Measurements from ENCODE around the gene PRR15L.
A peak's percentile ranks its signal among the peaks of the same experiment; 100 is the strongest.
"Not testable (repeated sequence)": the region's sequence is repeated elsewhere in the genome, so short reads cannot be mapped to it uniquely, and the experiment has no call there.

The PRR15L gene, protein sequence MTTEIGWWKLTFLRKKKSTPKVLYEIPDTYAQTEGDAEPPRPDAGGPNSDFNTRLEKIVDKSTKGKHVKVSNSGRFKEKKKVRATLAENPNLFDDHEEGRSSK

DNA sequence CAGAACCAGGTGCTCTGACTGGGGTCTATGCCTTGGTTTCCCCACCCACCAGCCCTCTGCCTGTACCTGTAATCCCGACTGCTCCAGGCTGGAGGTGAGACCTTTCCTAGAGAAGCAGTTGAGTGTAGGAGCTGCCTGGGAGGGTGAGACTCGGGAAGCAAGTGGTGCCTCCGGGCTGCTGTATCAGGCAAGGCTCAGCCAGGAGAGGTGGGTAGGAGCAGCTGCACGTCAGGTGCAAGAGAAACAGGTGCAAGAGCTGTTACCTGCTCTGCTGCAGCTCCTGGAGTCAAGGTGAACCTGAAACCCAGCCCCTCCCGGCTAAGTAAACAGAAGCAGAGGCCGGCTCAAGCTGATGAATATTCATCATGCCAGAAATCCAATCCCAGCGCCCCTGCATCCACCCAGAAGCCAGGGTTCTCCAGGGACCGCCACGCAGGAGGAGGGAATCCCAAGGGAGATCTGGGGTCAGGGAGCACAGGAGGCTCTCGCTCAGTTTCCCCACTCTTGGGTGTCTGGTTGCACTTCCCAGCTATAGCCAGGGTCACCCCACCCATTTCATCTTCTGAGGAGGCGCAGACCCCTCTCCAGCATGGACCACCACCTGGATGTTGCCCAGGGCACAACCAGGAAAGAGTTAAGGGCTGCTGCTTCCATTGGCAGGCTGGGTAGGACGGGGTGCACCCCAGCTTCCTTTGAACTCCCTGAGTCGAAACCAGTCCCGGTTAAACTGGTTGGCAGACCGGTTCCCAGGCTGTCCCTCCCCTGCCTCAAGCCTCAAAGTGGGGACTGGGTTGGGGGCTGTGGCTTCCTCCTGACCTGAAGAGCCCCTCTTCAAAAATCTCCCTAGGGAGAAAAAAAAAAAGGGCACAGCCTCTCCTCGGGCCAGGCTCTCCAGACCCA lies at the start of gene PRR15L:
TSS of gene PRR15L (minus strand) at position 293 of the 900 bp plus-strand sequence. CDS start 4,649 bp downstream, outside the sequence.
- Mint-ChIP-seq H3K27ac (no peak within 1 kb of the TSS), H3K4me1 (no peaks in the 10 kb centered on the region), H3K9me3 (no peaks in the 10 kb centered on the region), H3K27me3 (no peaks in the 10 kb centered on the region), H3K4me3 (no peak within 1 kb of the TSS)
- ATAC-seq (no peak), DNase-seq (no peak)

DNA sequence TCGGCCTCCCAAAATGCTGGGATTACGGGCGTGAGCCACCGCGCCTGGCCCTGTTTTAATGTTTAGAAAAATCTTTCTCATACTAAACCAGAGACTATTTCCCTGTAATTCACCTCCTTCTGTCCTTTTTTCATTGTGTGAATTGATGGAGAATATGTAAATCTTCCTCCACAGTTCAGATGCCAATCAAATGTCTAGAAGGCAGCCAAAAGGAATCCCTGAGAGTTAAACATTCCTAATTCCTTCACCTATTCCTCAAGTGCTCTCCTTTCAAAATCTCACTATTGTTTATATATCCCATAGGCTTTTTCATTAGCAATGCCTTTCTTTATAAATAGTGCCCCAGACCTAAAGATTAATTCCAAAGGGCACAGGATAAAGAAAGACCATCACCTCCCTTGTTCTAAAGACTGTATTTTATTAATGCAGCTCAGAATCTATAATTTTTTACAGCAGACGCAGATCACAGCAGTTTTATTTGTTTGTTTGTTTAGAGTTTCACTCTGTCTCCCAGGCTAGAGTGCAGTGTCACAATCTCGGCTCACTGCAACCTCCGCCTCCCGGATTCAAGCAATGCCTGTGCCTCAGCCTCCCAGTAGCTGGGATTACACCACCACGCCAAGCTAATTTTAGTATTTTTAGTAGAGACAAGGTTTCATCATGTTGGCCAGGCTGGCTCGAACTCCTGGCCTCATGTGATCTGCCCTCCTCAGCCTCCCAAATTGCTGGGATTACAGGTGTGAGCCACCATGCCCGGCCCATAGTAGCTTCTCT lies 49.4 kb upstream of the PRR15L start:
- H3K4me1 Mint-ChIP-seq, result peaks cover 26% of the 10 kb centered on the region
- no peak overlapping the region for H3K4me3 Mint-ChIP-seq
- ATAC-seq (no peak), DNase-seq (no peak)
- no peak overlapping the region for H3K27ac Mint-ChIP-seq
- H3K27me3 Mint-ChIP-seq, result peaks cover 45% of the 10 kb centered on the region
- no peaks in the 10 kb centered on the region for H3K9me3 Mint-ChIP-seq

DNA sequence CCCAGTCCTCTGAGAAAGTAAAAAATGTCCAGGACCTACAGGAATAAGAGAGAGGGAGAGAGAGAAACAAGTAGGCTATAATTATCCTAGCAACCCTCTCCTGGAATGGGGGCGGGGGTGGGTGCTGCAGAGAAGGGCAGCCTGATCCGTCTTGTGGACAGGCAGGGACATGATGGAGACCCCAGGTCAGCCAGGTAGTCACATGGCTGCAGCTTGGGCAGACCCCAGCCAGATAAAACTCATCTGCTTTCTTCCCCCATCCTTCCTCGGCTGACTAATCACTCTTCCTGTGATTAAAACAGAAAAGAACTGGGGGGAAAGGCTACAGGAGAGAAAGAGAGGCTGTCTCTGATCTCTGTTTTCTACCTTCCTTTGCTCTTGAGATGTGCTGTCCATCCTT lies 47.3 kb upstream of the PRR15L start:
- DNase-seq (no peak), ATAC-seq (no peak)
- Mint-ChIP-seq H3K27me3 (peaks cover 30% of the 10 kb centered on the region), H3K9me3 (no peaks in the 10 kb centered on the region), H3K4me3 (no peak overlapping the region), H3K4me1 (peaks cover 15% of the 10 kb centered on the region), H3K27ac (no peak overlapping the region)

DNA sequence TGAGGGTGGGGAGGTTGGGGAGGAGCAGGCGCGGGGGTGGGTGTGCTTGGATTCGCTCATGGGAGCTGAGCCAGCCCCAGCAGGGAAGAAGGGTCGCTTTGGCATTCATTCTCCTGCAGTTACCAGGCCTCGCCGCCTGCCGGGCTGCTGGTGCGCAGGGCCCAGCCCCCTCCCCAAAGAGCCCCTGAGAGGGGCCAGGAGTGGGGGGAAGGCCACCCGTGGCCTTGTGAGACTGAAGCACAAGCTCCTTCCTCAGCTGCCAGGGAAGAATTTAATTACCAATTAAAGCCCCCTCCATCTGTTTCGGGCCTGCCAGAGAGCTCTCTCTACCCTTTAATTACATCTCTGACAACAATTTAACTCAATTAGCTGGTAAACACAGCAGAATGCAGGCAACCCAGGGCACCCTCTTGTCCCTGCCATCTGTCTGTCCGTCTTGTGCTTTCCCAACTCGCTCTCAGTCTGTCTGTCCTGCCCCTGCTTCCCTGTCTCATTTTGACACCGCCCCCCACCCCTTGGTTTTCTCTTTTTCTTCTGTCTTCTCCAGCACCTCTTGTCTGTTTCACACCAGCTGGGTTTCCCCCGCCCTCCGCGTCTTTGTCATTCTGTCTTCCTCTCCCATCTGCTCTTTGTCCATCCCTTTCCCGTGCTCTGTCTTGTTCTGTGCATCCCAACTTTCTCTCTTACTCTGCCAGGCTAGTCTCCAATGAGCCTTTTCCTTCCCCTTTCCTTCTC lies 45.9 kb upstream of the PRR15L start:
- H3K27me3 Mint-ChIP-seq, result peaks cover 23% of the 10 kb centered on the region
- ATAC-seq (no peak), DNase-seq (no peak)
- H3K27ac Mint-ChIP-seq, result no peak overlapping the region
- no peak overlapping the region for H3K4me3 Mint-ChIP-seq
- no peaks in the 10 kb centered on the region for H3K9me3 Mint-ChIP-seq
- H3K4me1 Mint-ChIP-seq, result peaks cover 19% of the 10 kb centered on the region

DNA sequence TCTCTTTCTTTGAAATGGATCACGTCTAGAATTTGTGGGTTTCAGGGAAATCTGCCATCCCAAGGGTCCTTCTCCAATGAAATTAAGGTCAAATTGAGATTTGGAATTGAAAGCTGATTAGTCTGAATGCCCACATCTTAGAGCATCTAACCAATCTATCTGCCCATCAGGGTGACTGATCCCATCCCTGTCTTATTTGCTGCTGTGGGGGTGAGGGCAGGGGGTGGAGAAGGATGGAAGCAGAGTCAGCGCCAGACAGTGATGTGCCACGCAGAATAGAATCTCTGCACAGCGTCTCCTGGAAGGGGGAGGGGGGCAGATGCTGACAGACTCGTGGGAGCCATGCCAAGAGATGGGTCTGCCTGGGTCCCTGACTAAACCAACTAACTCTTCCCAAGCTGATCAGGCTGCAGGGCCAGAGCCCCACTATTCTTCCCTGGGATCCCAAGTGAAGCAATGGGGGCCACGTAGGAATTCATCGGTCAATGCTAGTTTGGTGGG lies 45.3 kb upstream of the PRR15L start:
- ATAC-seq (no peak), DNase-seq (no peak)
- Mint-ChIP-seq H3K4me1 (peaks cover 19% of the 10 kb centered on the region), H3K4me3 (no peak overlapping the region), H3K9me3 (no peaks in the 10 kb centered on the region), H3K27me3 (peaks cover 23% of the 10 kb centered on the region), H3K27ac (no peak overlapping the region)

DNA sequence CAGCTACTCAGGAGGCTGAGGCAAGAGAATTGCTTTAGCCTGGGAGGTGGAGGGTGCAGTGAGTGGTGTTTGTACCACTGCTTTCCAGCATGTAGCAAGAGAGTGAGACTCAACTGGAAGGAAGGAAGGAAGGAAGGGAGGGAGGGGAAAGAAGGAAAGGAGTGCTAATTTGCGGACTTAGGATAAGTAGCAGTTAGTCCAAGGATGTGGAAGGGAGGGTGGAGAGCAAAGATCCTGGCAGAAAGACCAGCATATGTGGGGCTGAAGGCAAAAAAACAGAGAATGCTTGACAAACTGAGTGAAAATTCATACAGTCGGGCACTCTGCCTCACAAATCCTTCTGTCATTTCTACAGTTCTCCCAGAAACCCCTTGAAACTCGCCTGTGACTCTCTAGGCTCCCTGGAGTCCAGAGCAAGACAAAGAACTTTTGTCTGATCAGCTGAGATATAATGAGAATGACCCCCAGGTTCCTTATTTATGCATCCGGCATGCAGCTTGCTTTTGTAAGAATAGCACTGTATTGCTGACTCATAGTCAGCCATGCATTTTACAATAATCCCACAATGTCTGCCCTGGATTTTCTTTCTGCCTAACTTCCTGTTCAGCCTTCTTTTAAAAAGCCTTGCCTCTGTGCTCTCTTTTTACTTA lies 44.7 kb upstream of the PRR15L start:
- peak overlapping the region in 1 of 2 donors; percentile 24 for H3K27ac Mint-ChIP-seq
- peaks cover 23% of the 10 kb centered on the region for H3K27me3 Mint-ChIP-seq
- no peak for DNase-seq
- ATAC-seq, result no peak
- no peaks in the 10 kb centered on the region for H3K9me3 Mint-ChIP-seq
- H3K4me1 Mint-ChIP-seq, result peaks cover 19% of the 10 kb centered on the region
- H3K4me3 Mint-ChIP-seq, result no peak overlapping the region

DNA sequence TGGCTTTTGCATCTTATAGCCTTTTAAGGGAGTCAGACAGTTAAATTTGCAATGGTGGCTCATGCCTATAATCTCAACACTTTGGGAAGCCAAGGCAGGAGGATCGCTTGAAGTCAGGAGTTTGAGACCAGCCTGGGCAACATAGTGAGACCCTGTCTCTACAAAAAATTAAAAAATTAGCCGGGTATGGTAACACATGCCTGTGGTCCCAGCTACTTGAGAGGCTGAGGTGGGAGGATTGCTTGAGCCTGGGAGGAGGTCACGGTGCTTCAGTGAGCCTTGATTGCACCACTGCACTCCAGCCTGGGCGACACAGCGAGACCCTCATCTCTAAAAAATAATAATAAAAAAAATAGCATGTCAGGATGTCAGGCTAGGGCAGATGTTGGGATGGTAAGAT lies 44.0 kb upstream of the PRR15L start:
- not testable (repeated sequence) for H3K27ac Mint-ChIP-seq

DNA sequence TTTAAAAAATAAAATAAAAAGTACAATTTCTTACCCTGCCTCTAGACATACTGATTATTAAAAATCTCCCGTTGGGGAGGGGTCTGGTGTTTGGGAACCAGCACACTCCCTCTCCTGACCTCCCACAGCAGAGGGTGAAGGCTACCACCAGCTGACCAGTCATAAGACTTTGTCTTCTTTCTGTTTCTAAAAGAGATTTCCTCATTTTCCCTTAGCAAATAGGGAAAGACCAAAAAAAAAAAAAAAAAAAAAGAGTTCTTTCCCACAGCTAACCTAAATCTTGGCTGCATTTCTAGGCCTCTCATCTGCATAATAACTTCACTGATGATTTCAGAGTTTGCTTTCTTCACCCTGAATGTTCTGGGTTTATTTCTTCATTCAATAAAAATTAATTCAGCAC lies 43.5 kb upstream of the PRR15L start:
- DNase-seq, result no peak
- no peaks in the 10 kb centered on the region for H3K9me3 Mint-ChIP-seq
- no peak overlapping the region for H3K27ac Mint-ChIP-seq
- no peak overlapping the region for H3K4me3 Mint-ChIP-seq
- peaks cover 19% of the 10 kb centered on the region for H3K4me1 Mint-ChIP-seq
- peaks cover 16% of the 10 kb centered on the region for H3K27me3 Mint-ChIP-seq
- no peak for ATAC-seq

More for the DNA sequence above, 44.0 kb upstream of the PRR15L start:
- peaks cover 19% of the 10 kb centered on the region for H3K4me1 Mint-ChIP-seq
- not testable (repeated sequence) for H3K4me3 Mint-ChIP-seq, DNase-seq, H3K9me3 Mint-ChIP-seq, ATAC-seq
- H3K27me3 Mint-ChIP-seq, result peaks cover 16% of the 10 kb centered on the region

DNA sequence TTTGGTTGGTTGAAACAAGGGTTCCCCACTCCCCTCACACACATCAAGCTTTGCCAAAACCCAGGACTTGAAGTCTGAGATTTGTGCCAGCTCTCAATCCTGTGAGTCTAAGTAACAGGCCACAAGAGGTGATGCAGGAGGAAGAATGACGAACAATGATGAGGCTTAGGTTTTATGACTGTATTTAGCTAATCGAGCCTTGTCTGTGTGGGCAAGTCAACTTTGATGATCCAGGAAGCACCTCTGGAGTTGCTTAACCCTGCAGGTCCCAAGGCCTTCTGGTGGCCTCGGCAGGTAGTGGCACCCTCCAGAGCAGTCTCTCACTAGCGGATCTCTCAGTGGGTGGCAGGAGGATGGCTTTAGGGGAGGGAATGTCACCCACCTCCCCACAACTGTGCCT lies 41.9 kb upstream of the PRR15L start:
- Mint-ChIP-seq H3K27me3 (peaks cover 12% of the 10 kb centered on the region), H3K4me3 (no peak overlapping the region), H3K27ac (no peak overlapping the region), H3K9me3 (no peaks in the 10 kb centered on the region), H3K4me1 (peaks cover 19% of the 10 kb centered on the region)
- DNase-seq (no peak), ATAC-seq (peak; percentile 66)

DNA sequence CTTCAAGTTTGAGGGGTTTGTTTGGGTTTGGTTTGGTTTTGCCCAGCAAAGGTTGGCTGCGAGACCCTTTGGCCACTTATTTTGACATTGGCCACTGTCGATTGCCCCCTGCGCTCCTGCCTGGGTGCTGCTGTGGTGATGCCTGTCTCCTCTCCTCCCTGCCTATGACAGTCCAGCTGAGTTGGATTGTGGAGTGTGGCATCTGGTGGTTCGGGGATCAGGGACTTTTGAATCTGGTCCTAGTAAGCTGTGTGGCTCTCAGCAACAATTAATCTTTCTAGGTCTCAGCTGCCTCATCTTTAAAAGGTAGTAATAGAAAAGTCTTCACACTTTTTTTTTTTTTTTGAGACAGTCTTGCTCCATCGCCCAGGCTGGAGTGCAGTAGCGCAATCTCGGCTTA lies 40.4 kb upstream of the PRR15L start:
- Mint-ChIP-seq H3K4me3 (no peak overlapping the region), H3K4me1 (peaks cover 11% of the 10 kb centered on the region), H3K27me3 (peaks cover 5% of the 10 kb centered on the region), H3K9me3 (no peaks in the 10 kb centered on the region), H3K27ac (no peak overlapping the region)
- no peak for ATAC-seq
- DNase-seq, result no peak

DNA sequence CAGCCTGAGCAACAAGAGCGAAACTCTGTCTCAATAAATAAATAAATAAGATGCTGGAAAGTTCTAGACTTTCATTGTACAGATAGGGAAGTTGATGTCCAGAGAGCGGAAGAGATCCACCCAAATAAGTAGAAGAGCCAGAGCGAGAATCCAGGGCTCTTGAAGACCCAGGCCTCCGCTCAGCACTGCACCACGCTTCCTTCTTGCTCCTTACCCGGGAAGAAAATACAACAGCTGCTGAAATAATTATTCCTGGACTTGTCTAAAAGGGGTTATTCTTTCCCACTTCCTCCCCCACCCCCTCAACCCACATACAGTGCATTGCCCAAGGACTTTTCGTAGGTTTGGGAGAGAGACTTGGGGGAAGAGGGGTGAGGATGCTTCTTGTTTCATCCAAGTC lies 39.9 kb upstream of the PRR15L start:
- Mint-ChIP-seq H3K27ac (no peak overlapping the region), H3K9me3 (no peaks in the 10 kb centered on the region), H3K4me3 (no peak overlapping the region), H3K27me3 (peaks cover 7% of the 10 kb centered on the region), H3K4me1 (peaks cover 7% of the 10 kb centered on the region)
- DNase-seq (no peak), ATAC-seq (no peak)

DNA sequence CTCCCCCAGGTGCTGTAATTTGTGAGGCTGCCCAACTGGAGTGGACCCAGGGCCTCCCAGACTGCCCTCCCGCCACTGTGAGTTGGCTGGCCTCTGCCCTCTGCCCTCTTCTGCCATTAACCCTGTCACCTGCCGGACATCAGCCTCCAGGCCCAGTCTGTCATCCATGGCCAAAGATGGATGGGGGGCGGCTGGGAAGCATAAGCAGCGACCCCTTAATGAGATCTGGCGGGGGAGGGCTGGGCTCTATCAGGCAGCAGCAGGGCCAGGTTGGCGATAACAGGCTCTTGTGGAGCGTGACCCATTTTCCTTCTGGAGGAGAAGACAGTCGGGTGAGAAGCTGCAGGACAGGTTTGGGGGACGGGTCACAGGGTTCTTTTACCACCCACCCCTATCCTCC lies 38.5 kb upstream of the PRR15L start:
- Mint-ChIP-seq H3K27me3 (peaks cover 7% of the 10 kb centered on the region), H3K4me3 (no peak overlapping the region), H3K27ac (peak overlapping the region in 1 of 2 donors; percentile 89), H3K4me1 (peaks cover 4% of the 10 kb centered on the region), H3K9me3 (no peaks in the 10 kb centered on the region)
- no peak for ATAC-seq
- no peak for DNase-seq

DNA sequence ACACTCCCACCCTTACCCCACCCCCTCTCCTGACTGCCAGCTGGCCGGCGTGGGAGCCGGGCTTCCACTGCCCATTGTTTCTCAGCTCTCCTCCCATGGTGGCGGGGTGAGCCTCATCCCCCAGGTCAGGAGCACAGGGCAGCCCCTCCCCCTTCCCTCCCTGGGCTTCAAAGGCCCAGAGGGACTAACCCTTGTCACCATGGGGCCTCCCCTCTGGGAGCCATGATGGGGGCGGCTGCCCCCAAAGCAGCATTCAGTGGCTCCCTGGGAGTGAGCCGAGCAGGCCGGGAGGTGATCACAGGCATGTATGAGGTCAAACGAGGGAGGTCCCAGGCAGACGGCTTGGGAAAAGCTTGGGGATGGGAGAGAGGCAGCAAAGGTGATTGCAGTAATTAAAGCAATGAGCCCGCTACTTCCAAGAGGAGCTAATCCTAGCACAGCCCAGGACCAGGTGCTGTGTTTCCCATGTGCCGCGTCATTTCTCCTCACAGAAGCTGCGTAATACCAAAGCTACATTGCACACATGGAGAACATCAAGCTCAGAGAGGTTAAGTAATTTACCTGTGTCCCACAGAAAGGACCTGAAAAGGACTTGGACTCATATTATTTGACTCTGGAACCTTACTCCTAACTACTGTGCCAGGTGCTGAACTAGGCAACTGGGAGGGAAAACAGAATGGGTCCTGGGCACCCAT lies 37.7 kb upstream of the PRR15L start:
- Mint-ChIP-seq H3K4me3 (no peak overlapping the region), H3K9me3 (no peaks in the 10 kb centered on the region), H3K27ac (no peak overlapping the region), H3K4me1 (peaks cover 4% of the 10 kb centered on the region), H3K27me3 (peaks cover 7% of the 10 kb centered on the region)
- DNase-seq, result no peak
- no peak for ATAC-seq

DNA sequence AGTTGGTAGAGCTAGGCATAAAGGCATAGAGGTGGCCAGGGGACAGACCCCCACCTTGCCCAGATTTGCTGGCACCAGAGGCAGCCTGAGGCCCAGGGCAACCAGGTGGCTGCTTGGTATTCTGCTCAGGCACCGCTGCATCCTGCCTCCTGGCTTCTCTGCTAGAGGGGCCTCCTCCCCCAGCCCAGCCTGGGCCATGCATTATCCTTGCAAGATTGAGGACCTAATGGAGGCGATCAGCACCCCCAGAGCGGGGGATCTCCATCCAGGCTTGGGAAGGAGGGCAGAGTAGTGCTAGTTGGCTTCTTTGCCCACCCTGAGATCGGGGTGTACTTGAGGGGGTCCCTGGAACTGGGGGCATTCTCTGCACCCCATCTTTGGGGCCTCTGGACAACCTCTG lies 37.0 kb upstream of the PRR15L start:
- DNase-seq (no peak), ATAC-seq (no peak)
- H3K27me3 Mint-ChIP-seq, result peaks cover 7% of the 10 kb centered on the region
- no peak overlapping the region for H3K27ac Mint-ChIP-seq
- no peak overlapping the region for H3K4me3 Mint-ChIP-seq
- H3K9me3 Mint-ChIP-seq, result no peaks in the 10 kb centered on the region
- peaks cover 5% of the 10 kb centered on the region for H3K4me1 Mint-ChIP-seq
